Hematopoietic multipotent progenitor cell treated with erythropoietin and hydrocortisone succinate and interleukin-3 and kit ligand, for 4 days (in vitro differentiated cells): Measurements from ENCODE around the gene ACOX3.

Source experiments
- DNase-seq: peaks from one replicate; pipeline ENCODE4 v3.0.0-alpha.2; 2015

ACOX3 gene

GRCh38 chr4:8331575-8331955, 109.0 kb downstream of the ACOX3 start:
- no peak for DNase-seq

DNA sequence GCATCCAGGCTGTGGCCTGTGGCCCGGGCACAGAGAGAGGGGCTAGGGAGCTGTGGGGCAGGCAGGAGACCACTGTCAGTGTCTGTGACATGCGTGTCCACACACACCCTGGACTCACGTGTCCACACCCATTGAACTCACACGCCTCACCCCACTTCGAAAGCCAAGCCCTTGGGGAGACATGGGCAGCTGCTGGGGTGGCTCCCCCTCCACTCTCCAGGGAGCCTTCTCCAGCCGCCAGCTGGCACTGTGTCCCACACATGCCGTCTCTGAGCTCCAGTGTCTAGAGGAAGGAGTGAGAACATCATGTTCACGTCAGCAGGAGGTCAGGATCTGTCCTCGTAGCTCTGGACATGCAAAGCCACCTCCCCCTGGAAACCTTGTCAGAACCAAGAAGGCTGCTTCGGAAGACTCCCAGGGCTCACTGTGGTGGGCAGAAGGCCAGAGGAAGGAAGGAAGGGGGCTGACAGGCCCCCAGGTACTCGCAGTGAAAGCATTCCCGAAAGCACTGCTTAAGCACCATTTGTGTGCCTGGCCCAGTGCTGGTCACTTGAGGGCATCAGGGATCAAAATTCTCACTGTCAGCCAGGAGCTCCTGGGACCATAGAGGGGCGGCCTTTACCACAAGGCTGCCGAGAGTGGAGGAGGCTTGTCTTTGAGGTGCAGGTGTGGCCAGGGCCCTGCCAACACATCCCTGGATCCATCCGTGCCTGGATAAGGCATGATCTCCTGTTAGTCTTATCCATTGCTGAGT, 109.5 kb downstream of the ACOX3 start:
- no peak for DNase-seq

DNA sequence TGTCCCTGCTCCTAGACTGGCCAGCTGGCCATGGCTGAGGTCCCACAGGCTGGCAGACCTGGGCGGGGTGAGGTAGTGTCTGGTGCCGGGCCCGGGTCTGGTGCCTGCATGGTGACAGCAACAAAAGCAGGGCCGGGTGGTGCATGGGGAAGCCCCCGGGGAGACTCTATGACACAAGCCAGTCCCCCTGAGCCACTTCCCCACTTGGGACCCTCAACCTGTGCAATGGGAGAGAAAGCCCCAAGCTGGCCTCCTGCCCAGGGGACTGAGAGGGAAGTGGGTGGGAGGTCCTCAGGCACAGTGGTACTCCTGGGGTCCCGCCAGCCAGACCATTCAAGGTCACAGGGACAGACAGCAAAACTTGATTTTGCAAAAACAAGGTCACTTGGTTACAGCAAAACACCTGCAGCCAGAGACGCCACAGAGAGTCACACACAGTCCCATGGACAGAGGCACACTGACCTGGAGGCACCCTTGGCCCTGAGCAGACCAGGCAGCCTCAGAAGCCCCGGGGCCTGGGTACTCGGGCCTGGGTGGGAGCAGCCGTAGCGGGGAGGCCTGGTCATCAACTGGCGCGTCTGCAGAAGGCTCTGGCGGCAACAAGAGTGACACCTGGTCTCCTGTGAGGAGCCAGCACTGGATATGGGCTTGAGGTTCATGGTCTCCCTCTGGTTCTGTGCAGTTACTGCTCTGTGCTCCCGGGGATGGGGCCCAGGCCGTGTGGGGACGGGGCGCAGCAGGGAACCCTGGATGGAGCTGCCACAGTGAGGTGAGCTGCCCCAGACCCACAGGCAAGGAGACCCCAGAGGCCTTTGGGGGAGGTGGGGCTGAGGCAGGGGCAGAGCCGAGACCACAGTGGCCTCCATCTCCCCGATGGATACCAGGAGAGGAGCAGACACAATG, 110.4 kb downstream of the ACOX3 start:
- no peak for DNase-seq

DNA sequence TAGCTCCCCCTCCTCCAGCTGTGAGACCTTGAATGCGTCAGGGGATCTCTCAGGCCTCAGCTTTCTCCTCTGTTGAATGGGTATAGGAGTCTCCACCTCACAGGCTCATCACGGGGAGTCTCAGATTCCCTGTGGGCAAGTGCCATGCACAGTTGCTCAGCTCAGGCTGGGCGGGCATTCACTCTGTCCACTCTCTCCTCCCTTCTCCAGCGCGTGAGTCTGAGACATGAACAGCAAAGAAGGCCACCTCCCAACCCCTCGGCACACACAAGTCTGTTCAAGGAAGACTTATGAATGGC, 111.0 kb downstream of the ACOX3 start:
- DNase-seq = no peak

DNA sequence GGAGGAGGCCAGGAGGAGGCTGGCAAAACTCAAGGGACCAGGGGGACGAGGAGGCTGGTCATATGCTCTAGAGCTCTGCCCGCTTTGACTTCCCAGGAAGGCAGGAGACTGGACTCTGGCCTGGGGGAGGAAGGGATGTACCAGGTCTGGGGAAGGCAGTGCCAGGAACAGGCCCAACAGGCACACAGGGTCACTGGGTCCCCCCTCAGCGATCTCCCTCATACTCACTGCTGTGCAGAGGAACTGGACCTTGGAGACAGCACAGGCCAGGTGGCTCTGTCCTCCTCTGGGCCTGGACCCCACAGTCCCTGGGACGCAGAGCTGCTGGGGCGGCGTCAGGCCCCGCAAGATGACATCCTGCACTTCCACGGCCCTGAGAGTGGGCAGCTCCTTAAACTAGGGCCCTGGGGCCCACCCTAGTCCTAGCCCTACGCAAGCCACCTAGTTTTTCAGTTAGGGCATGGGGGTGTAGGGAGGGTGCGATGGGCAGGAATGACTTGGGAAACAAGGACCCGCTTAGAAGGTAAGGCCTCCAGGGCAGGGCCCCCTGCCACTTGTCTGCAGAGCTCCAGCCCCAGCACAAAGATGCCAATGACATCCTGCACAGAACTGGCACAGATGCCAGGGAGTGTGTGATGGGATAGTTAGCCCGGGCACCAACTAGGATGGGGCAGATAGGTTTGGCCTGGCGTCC, 111.5 kb downstream of the ACOX3 start:
- DNase-seq = no peak

DNA sequence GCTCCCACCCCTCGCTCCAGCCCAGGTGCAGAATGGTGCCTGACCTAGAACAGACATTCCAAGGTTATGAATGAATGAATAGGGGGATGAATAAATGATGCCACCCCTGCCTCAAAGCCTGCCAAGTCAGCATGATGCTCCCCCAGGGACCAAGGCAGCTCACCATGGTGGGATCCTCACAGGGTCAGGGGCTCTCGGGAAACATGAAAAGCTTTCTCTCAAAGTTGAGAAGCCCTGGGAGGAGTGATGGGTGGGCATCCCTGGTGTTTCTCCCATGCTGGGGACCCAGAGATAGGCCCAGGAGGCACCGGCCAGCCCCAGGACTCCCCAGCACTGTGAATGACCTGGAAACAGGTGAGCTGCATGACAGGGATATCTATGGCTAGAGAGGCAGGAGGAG, 112.1 kb downstream of the ACOX3 start:
- DNase-seq = no peak

DNA sequence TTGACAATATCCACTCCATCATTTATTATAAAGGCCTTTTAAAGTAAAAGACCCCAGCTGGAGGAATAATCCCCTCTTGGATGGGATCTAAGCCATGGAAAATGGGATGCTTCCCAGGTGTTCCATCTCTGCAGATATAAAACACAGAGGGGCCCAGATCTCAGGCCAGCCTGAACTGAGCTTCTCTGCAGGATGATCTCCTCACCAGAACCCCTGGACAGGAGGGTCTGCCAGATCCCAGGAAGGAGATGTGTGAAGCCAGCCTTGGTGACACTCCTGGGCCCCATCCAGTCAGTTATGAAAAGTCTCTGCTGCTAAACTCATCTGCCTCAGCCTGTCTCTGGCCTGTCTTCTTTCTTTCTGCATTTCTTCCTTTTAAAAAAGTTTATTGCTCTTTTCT, 114.3 kb downstream of the ACOX3 start:
- no peak for DNase-seq

GRCh38 chr4:8325291-8325973, 115.1 kb downstream of the ACOX3 start:
- DNase-seq = no peak

DNA sequence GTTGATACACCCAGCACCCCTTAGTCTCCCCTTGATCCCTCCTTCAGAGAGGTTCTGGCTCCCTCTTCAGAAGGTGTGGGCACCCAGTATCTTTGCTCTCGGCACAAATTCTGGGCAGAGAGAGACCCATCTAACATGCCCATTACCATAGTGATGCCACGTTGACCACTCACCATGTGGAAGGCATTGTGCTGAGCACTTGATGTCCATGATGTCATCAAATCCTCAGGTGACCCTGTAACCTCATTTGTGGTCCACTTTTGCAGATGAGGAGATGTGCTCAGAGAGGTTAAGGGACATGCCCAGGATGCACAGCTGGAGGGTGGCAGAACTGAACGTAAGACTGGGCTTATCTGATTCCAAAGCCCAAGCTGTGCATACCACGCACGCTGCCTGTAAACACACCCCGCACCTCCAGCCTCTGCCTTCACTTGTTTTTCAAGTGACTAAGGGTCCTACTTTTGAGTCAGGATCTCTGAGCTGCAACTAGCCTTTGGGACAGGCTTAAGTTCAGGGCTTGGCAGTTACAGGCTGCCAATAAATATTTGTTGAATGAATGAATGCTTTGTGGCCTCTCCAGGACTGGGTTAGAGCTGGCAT, 115.8 kb downstream of the ACOX3 start:
- DNase-seq = no peak

GRCh38 chr4:8323947-8324555, 116.5 kb downstream of the ACOX3 start:
- DNase-seq = no peak

DNA sequence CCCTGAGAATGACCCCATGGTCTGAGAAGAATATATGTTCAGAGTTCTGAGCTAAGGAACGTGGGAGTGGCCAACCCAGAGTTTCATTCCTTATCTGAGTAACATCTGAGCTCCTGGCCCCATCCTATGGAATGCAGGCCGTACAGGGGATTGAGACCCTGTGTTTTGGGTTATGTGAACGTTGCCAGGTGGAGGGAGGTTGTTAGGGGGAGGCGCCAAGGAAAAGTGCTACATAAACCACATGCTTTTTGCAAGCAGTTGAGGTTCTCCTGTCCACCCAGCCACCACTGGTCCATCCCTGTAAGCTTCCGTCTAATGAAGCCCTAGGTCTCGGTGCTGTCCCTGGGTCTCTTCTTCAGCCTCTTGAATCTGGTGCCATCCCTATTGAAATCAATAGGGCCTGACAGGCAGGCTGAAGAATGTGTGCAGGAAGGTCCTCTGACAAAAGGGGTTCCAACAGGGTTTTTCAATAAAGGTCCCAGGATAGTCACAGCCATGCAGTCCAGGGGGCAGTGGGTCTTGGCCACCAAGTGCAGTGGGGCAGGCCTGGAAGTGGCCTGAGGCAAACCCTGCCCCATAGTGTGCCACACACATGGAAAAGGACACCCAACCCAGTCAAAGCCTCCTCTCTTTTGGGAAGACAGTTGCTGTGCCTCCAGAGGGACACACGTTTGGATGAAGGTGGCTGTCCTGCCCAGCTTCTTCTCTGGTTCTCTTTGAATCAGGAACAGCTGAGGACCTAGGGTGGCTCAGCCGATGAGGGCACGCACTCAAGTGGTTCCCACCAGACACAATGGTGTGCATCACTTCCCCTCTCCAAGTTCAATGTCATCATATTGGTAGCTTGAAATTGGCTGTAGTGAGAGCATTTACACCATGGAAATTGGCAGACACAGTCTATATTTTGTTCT, 117.5 kb downstream of the ACOX3 start:
- no peak for DNase-seq

GRCh38 chr4:8321771-8322170, 118.8 kb downstream of the ACOX3 start:
- DNase-seq = no peak

- no peak for DNase-seq
These were observed 119.3 kb downstream of the ACOX3 start for GRCh38 chr4:8321220-8321619.

DNA sequence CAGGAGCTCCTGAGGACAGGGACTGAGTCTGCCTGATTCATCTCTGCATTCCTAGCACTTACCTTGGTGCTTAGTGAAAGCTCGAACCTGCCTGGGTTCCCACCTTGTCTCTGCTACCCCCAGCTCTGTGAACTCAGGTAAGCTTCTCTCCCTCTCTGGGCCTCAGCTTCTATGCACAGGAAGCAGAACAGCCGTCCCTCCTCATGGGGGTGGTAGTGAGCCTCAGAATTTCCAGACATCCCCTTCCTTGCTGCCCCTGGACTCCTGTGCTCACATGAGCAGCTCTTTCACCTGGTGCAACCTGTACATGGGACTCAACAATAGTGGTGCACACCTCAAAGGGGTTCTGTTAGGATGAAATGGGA, 120.2 kb downstream of the ACOX3 start:
- peak; percentile 24 for DNase-seq

GRCh38 chr4:8319731-8320385, 120.7 kb downstream of the ACOX3 start:
- DNase-seq = peak; percentile 55

DNA sequence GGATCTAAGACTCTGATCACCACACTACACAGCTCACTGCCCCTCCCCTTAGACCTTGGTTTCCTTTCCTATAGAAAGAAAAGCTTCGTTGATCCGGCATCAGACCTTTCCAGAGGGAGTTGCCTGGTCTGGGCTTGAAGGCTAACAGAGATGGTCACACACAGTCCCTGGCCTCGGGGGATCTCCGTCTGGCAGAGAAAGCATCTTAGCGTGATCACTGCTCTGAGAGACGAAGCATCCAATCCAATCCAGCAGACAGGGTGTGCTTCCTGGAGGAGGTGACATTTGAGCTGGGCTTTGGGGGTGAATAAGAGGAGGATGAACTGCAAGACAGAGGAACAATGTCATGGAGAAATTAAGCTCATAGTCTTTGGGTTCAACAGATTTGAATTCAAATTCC, 121.5 kb downstream of the ACOX3 start:
- DNase-seq = no peak

- DNase-seq = no peak
These were observed 122.0 kb downstream of the ACOX3 start for GRCh38 chr4:8318509-8318908.

DNA sequence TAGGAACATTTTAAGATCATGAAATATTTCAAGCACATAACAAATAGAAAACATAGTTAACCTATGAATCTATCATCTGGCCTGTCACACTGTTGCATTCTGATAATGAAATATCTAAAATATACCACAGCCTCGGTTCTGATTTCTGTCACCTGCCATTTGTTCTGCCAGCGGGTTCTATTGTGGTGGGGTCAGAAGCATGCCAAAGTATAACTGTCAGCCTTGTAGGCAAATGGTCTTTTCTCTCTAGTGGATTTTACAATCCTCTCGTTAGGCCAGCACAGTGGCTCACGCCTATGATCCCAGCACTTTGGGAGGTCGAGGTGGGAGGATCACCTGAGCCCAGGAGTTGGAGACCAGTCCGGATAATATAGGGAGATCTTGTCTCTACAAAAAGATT, 123.0 kb downstream of the ACOX3 start:
- no peak for DNase-seq

- DNase-seq = no peak
These were observed 123.6 kb downstream of the ACOX3 start for GRCh38 chr4:8316911-8317351.
